ENCODE results near the gene AP1S2.
A peak's percentile ranks its signal among the peaks of the same experiment; 100 is the strongest.

Gene AP1S2

DNA sequence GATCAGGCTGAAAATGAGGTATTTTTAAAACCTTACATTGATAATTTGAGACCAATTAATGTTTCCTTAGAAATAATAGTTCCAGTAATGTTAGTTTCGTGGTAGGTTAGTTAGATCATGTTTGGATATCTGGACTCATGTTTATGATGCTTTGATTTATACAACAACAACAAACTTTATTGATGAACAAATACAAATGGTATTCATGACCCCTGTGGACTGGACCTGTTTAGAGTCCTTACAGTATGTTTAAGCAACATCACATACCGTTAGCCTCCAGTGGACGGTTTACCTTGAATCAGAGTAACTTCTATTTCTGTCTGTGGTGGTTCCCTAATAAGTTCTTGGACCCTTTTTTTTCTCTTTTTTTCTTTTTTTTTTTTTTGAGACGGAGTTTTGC is 46.4 kb downstream of the AP1S2 start:
- no peak for DNase-seq (ENCODE audit: low read depth)

GRCh38 chrX:15804563-15804962 is 50.0 kb downstream of the AP1S2 start:
- DNase-seq (ENCODE audit: low read depth), result no peak

- DNase-seq (ENCODE audit: low read depth), result no peak
These were observed 56.9 kb downstream of the AP1S2 start for GRCh38 chrX:15797707-15798106.

DNA sequence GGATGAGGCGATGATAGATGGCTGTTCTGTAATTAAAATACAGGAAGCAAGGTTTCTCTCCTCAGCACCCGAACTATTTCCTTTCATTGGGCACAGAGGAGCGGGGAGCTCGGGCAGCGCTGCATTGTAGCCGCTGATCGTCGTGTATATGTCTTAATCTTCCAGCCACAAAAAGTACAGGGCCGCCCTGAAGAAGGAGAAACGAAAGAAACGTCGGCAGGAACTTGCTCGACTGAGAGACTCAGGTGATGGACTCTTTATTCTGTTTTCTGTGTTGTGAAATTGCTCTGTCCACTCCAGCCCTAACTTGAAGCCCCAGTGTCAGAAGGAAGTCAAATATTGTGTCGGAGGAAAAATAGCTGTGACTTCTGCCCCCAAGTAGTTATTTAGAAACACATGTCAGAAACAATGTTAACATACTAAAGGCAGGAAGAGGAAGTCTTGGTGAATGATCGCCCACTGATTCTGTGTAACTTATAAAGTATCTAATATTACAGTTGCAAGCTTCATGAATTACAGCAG is 63.8 kb downstream of the AP1S2 start:
- no peak for DNase-seq (ENCODE audit: low read depth)

DNA sequence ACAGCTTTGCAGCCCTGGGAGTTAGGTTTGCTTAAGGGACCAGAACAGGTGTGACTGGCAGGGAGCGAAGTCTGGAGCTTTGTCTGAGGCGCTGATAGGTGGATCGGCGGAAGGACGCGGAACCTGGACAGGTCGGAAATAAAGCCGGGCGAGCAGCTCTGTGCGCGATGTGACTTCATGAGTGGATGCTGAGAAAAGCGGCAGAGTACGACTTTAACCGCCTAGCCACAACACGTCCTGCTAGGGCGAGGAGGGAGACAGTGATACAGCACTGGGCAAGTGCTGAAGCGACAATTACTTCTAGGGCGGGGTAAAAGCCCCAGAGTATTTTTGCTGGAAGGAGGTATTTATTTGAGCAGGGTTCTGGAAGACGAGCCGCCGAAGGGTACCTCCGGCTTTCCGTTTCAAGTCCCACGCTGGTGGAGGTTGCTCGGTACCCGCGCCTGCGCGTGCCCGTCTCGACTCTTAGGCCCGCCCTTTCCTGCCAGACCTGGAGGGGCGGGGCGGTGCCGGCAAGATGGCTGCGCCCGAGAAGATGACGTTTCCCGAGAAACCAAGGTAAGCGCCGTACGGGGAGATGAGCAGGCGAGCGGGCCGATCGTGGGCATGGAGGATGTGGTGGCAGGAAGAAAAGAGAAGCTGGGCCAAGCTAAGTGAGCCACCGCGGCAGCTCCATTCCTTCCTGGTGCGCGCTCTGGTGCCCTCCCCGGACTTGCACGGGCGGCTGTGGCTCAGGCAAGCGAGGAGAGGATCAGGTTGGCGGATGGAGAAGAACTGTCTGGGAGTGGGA is 64.4 kb downstream of the AP1S2 start, which contains the start of gene ZRSR2:
Gene ZRSR2, plus strand, starts transcription at position 506 of the 790 bp plus-strand sequence. Its CDS starts 12 bp downstream, at position 518.
- peak; percentile 31 for DNase-seq (ENCODE audit: low read depth)

DNA sequence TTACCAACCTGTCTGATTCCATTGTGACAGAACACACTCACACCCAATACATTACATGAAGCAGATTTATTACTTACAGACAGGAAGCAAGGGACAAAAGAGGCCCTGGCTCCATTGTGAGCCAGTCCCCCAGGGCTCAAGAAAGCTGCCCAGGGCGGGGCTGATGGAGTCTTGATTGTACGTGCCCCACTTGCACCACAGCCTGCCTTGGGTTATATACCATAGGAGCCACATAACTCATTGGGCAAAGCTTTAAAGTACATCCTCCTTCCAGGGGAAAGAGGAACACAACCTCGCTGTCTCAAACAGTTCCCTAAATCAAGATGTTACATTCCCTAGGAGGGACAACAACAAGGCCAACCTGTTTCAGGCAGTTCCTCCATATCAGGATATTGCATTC is 67.7 kb downstream of the AP1S2 start:
- DNase-seq (ENCODE audit: low read depth), result no peak

DNA sequence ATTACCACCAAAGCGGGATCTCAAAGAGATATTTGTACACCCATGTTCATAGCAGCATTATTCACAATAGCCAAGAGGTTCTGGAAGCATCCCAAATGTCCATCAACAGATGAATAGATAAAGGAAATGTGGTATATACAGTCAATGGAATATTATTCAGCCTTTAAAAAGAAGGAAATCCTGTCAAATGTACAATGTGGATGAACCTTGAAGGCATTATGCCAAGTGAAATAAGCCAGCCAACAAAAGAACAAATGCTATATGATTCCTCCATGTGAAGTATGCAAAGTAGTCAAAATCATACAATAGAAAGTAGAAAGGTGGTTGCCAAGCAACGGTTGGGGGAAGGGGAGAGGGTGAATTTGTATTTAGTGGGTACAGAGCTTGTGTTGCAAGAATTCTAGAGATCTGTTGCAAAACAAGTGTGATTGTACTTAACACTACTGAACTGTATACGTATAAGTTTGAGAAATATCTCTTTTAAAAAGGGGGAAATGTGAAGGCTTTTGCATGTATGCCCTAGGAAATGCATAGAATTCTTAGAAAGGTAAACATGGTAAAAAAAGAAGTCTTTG is 69.3 kb downstream of the AP1S2 start:
- DNase-seq (ENCODE audit: low read depth), result no peak

DNA sequence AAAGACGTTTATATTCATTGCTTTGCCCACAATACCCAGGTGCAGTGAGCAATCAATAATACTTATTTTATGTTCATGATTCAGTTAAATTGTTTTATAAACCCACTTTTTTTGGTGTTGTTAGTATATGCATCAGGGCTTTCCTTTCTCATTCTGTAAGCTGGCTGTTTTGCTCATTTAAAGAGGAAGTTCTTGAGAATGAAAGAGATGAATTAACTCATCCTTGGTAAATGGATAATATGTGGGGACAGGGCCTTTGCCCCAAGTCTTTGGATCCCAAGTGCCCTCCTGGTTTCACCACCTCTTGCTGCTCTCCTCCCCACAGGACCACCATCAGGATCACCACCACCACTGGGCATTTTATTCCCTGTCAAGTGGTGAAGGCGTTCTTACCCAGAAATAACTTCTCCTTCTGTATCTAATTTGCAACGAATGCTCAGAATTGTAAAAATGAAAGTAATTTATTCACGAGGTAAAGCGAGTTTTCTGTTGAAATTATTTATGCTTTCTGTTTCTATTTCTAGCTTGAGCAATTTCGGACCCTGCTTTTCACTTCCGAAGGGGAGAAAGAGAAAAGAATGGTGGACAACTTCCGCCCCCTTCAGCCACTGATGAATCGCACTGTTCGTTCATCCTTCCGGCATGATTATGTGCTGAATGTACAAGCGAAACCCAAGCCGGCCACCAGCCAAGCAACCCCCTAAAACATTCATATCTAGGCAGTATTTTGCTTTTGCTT is 72.5 kb downstream of the AP1S2 start:
- DNase-seq (ENCODE audit: low read depth), result no peak
